GM18507 (cell line): ENCODE measurements around the gene ALPP.

Source experiments
- DNase-seq: peaks from one replicate; pipeline ENCODE4 v3.0.0; 2011; ENCODE audit warnings: low read depth; ENCODE audit not compliant: insufficient read length; ENCODE audit errors: extremely low spot score
- FAIRE-seq: peaks from 2 replicates; lab custom pipeline; 2011; peaks lifted over from hg19 to GRCh38; lab: Jason Lieb, UNC

ALPP gene

GRCh38 chr2:232339121-232340081, 39.1 kb upstream of the ALPP start:
- DNase-seq: no peak
- no peak for FAIRE-seq

GRCh38 chr2:232340171-232340935, 38.2 kb upstream of the ALPP start:
- FAIRE-seq (no peak), DNase-seq (no peak)

- FAIRE-seq (no peak), DNase-seq (no peak)
Measured at GRCh38 chr2:232341061-232341738, 37.4 kb upstream of the ALPP start.

GRCh38 chr2:232341739-232342126, 36.8 kb upstream of the ALPP start:
- DNase-seq (no peak), FAIRE-seq (no peak)

GRCh38 chr2:232342635-232343565, 35.7 kb upstream of the ALPP start:
- DNase-seq (no peak), FAIRE-seq (no peak)

GRCh38 chr2:232343821-232344220, 34.7 kb upstream of the ALPP start:
- DNase-seq (no peak), FAIRE-seq (no peak)

GRCh38 chr2:232345251-232345650, 33.3 kb upstream of the ALPP start:
- DNase-seq (no peak), FAIRE-seq (no peak)

- FAIRE-seq: no peak
- no peak for DNase-seq
Measured at GRCh38 chr2:232347369-232347768, 31.2 kb upstream of the ALPP start.

GRCh38 chr2:232348936-232349335, 29.6 kb upstream of the ALPP start:
- FAIRE-seq: no peak
- DNase-seq: no peak

GRCh38 chr2:232349546-232349945, 29.0 kb upstream of the ALPP start:
- no peak for FAIRE-seq

GRCh38 chr2:232349946-232350635, 28.5 kb upstream of the ALPP start:
- FAIRE-seq (no peak), DNase-seq (no peak)

More at GRCh38 chr2:232349546-232349945, 29.0 kb upstream of the ALPP start:
- no peak for DNase-seq

- DNase-seq: no peak
- no peak for FAIRE-seq
Measured at GRCh38 chr2:232350804-232351685, 27.5 kb upstream of the ALPP start.

GRCh38 chr2:232351686-232352510, 26.7 kb upstream of the ALPP start:
- FAIRE-seq (no peak), DNase-seq (no peak)

GRCh38 chr2:232352511-232353091, 25.9 kb upstream of the ALPP start:
- DNase-seq (no peak), FAIRE-seq (no peak)

GRCh38 chr2:232353096-232353495, 25.5 kb upstream of the ALPP start:
- DNase-seq: no peak
- FAIRE-seq: no peak

- DNase-seq: no peak
- no peak for FAIRE-seq
Measured at GRCh38 chr2:232353660-232354059, 24.9 kb upstream of the ALPP start.
